ENCODE data around the gene HIC1.

HIC1 gene

GRCh38 chr17:2061441-2061958 is 6.6 kb downstream of the HIC1 start:
- no peak for DNase-seq

GRCh38 chr17:2062571-2063183 is 7.8 kb downstream of the HIC1 start:
- DNase-seq = no peak

- DNase-seq = no peak
Measured at GRCh38 chr17:2063261-2064146, 8.6 kb downstream of the HIC1 start.

GRCh38 chr17:2064147-2064489 is 9.2 kb downstream of the HIC1 start:
- DNase-seq = no peak

- no peak for DNase-seq
Measured at GRCh38 chr17:2064520-2064971, 9.6 kb downstream of the HIC1 start.

- peak; percentile 29 to 52 for DNase-seq
Measured at GRCh38 chr17:2064980-2065785, 10.3 kb downstream of the HIC1 start.

- no peak for DNase-seq
Measured at GRCh38 chr17:2065949-2066400, 11.1 kb downstream of the HIC1 start.

- no peak for DNase-seq
Measured at GRCh38 chr17:2067048-2067561, 12.2 kb downstream of the HIC1 start.

- no peak for DNase-seq
Measured at GRCh38 chr17:2067608-2068024, 12.7 kb downstream of the HIC1 start.

- no peak for DNase-seq
Measured at GRCh38 chr17:2068031-2068518, 13.2 kb downstream of the HIC1 start.

GRCh38 chr17:2068519-2069051 is 13.7 kb downstream of the HIC1 start:
- no peak for DNase-seq

GRCh38 chr17:2070241-2071023 is 15.5 kb downstream of the HIC1 start:
- DNase-seq = no peak

- DNase-seq = no peak
Measured at GRCh38 chr17:2071024-2071385, 16.1 kb downstream of the HIC1 start.

- DNase-seq = peak in 1 of 2 donors; percentile 24
Measured at GRCh38 chr17:2071455-2072281, 16.8 kb downstream of the HIC1 start.

- DNase-seq = no peak
Measured at GRCh38 chr17:2074919-2075318, 20.0 kb downstream of the HIC1 start.

GRCh38 chr17:2075336-2076086 is 20.6 kb downstream of the HIC1 start:
- no peak for DNase-seq

- no peak for DNase-seq
Measured at GRCh38 chr17:2076087-2076984, 21.4 kb downstream of the HIC1 start.

GRCh38 chr17:2077040-2077439 is 22.1 kb downstream of the HIC1 start:
- DNase-seq = no peak

- no peak for DNase-seq
Measured at GRCh38 chr17:2081564-2081963, 26.7 kb downstream of the HIC1 start.
